Frontal cortex (tissue), 4 donors: ENCODE results near the gene UHRF2. TPM values are rescaled to one million over a fixed set of nuclear protein-coding genes. Genes with fewer than 3 reads are reported as not detected.

ENCODE experiments used
- DNase-seq, 2 donors: peaks; one replicate each; pipeline ENCODE4 v3.0.0; 2012; ENCODE audit warnings: low spot score in 2 of 2
- FAIRE-seq: peaks from 2 replicates; lab custom pipeline; 2012; peaks lifted over from hg19 to GRCh38; lab: Jason Lieb, UNC
- small RNA-seq: library from RNA; depleted of rRNA; stranded (forward); fragments of <200 nt; gene quantifications from one replicate; pipeline ENCODE3, GENCODE V24; 2014
- total RNA-seq: library from RNA; depleted of rRNA; stranded (reverse); fragments of >200 nt; gene quantifications from one replicate; pipeline ENCODE4 v1.2.3, GENCODE V29; 2014
- donor health status: control.
- donor health status: control.
- donor health status: control.

The UHRF2 gene
- total RNA-seq, 1 donor from 2014 or later = 55.4 TPM

- no peak for DNase-seq
- no peak for FAIRE-seq
These were observed 138.1 kb downstream of the UHRF2 start for GRCh38 chr9:6551136-6551535.

GRCh38 chr9:6552033-6552432, 139.0 kb downstream of the UHRF2 start:
- no peak for DNase-seq
- no peak for FAIRE-seq

- FAIRE-seq (no peak), DNase-seq (no peak)
These were observed 139.6 kb downstream of the UHRF2 start for GRCh38 chr9:6552498-6553121.

GRCh38 chr9:6553866-6554265, 140.9 kb downstream of the UHRF2 start:
- FAIRE-seq = no peak
- no peak for DNase-seq

Small RNA genes within 50 kb of the gene (small RNA-seq; reads per million reads assigned to genes)
- not detected for gene RN7SL25P

Other genes starting within 250 kb of the UHRF2 start
- 8.6 TPM for gene IL33, start 197.4 kb upstream of the UHRF2 start, total RNA-seq
- gene TPD52L3, start 84.8 kb upstream of the UHRF2 start, total RNA-seq = not detected
- gene GLDC, start 232.5 kb downstream of the UHRF2 start, total RNA-seq = 13.5 TPM